NCI-H187 (cell line): Measurements from ENCODE around the gene TEX2.

ENCODE experiments used
- DNase-seq, 2 experiments: peaks; one replicate each; lab custom pipeline; 2025; lab: John Stamatoyannopoulos, UW

Gene TEX2

GRCh38 chr17:64158406-64158805, 104.7 kb downstream of the TEX2 start:
- no peak for DNase-seq

GRCh38 chr17:64157669-64158180, 105.3 kb downstream of the TEX2 start:
- no peak for DNase-seq

GRCh38 chr17:64156670-64157069, 106.4 kb downstream of the TEX2 start:
- DNase-seq, result no peak

GRCh38 chr17:64155751-64156544, 107.1 kb downstream of the TEX2 start:
- no peak for DNase-seq

GRCh38 chr17:64155129-64155528, 107.9 kb downstream of the TEX2 start:
- DNase-seq, result no peak

- no peak for DNase-seq
Measured at GRCh38 chr17:64154717-64155116, 108.3 kb downstream of the TEX2 start.

GRCh38 chr17:64154313-64154695, 108.8 kb downstream of the TEX2 start:
- no peak for DNase-seq

GRCh38 chr17:64153565-64154312, 109.3 kb downstream of the TEX2 start:
- no peak for DNase-seq

GRCh38 chr17:64152428-64153125, 110.5 kb downstream of the TEX2 start:
- no peak for DNase-seq

- DNase-seq, result no peak
Measured at GRCh38 chr17:64151016-64151368, 112.1 kb downstream of the TEX2 start.

GRCh38 chr17:64150237-64151015, 112.6 kb downstream of the TEX2 start:
- DNase-seq, result no peak

GRCh38 chr17:64149196-64149595, 113.9 kb downstream of the TEX2 start:
- DNase-seq, result no peak

- DNase-seq, result no peak
Measured at GRCh38 chr17:64148699-64149098, 114.4 kb downstream of the TEX2 start.

- no peak for DNase-seq
Measured at GRCh38 chr17:64148017-64148631, 114.9 kb downstream of the TEX2 start.

- DNase-seq, result no peak
Measured at GRCh38 chr17:64147110-64148016, 115.7 kb downstream of the TEX2 start.

GRCh38 chr17:64146418-64147109, 116.5 kb downstream of the TEX2 start:
- DNase-seq, result peak; percentile 32 to 44

GRCh38 chr17:64145751-64146417, 117.2 kb downstream of the TEX2 start:
- peak; percentile 96 for DNase-seq

GRCh38 chr17:64145375-64145750, 117.7 kb downstream of the TEX2 start:
- DNase-seq, result no peak

- no peak for DNase-seq
Measured at GRCh38 chr17:64139542-64139941, 123.5 kb downstream of the TEX2 start.
